Cortex of kidney (tissue), 1 donor: ENCODE measurements around the gene NETO2.
"Not testable (repeated sequence)": the region's sequence is repeated elsewhere in the genome, so short reads cannot be mapped to it uniquely, and the experiment has no call there.

Experiments used
- DNase-seq: peaks from one replicate; lab custom pipeline; 2025; lab: John Stamatoyannopoulos, UW

Gene NETO2

GRCh38 chr16:47143677-47144558 lies at the start of gene NETO2:
Gene NETO2 (minus strand): TSS chr16:47143945. CDS start chr16:47143612, 333 bp downstream.
- no peak for DNase-seq

GRCh38 chr16:47182318-47182717 lies 38.6 kb upstream of the NETO2 start:
- DNase-seq: no peak

- DNase-seq: not testable (repeated sequence)
Observed at GRCh38 chr16:47181066-47181465, 37.3 kb upstream of the NETO2 start.

GRCh38 chr16:47180073-47180472 lies 36.3 kb upstream of the NETO2 start:
- DNase-seq: no peak

GRCh38 chr16:47175152-47175551 lies 31.4 kb upstream of the NETO2 start:
- DNase-seq: no peak

GRCh38 chr16:47162670-47163420 lies 19.1 kb upstream of the NETO2 start:
- DNase-seq: no peak

- no peak for DNase-seq
Observed at GRCh38 chr16:47161464-47161863, 17.7 kb upstream of the NETO2 start.

GRCh38 chr16:47160422-47160821 lies 16.7 kb upstream of the NETO2 start:
- no peak for DNase-seq

GRCh38 chr16:47158992-47159391 lies 15.2 kb upstream of the NETO2 start:
- no peak for DNase-seq

GRCh38 chr16:47156680-47157215 lies 13.0 kb upstream of the NETO2 start:
- DNase-seq: no peak

- DNase-seq: not testable (repeated sequence)
Observed at GRCh38 chr16:47152501-47152900, 8.8 kb upstream of the NETO2 start.

GRCh38 chr16:47150067-47150466 lies 6.3 kb upstream of the NETO2 start:
- no peak for DNase-seq

GRCh38 chr16:47144559-47144877 lies 773 bp upstream of the NETO2 start:
- no peak for DNase-seq

GRCh38 chr16:47142821-47143676 lies 696 bp downstream of the NETO2 start:
- no peak for DNase-seq

GRCh38 chr16:47142486-47142820 lies 1.3 kb downstream of the NETO2 start:
- DNase-seq: no peak

- DNase-seq: no peak
Observed at GRCh38 chr16:47141773-47142485, 1.8 kb downstream of the NETO2 start.

- DNase-seq: no peak
Observed at GRCh38 chr16:47140686-47141085, 3.1 kb downstream of the NETO2 start.

GRCh38 chr16:47139561-47140185 lies 4.1 kb downstream of the NETO2 start:
- DNase-seq: no peak

GRCh38 chr16:47137925-47138324 lies 5.8 kb downstream of the NETO2 start:
- not testable (repeated sequence) for DNase-seq

- DNase-seq: no peak
Observed at GRCh38 chr16:47136099-47136842, 7.5 kb downstream of the NETO2 start.
